Activated T-cell treated with anti-CD3 and anti-CD28 coated beads, Interleukin-2, amount 50 U/mL, for 24 hours (primary cell): ENCODE results near the gene PKHD1.

Experiments used
- DNase-seq: peaks from one replicate; pipeline ENCODE4 v3.0.0-alpha.2; 2020
- H3K27ac Mint-ChIP-seq: 2 replicates; pipeline ENCODE4 v1.8.0; 2020; ENCODE audit warnings: mild to moderate bottlenecking, mixed read lengths
- H3K27me3 Mint-ChIP-seq: 2 replicates; pipeline ENCODE4 v1.8.0; 2020; ENCODE audit warnings: mixed read lengths
- H3K36me3 Mint-ChIP-seq: 2 replicates; pipeline ENCODE4 v1.8.0; 2020; ENCODE audit warnings: low read depth, mixed read lengths
- H3K4me1 Mint-ChIP-seq: 2 replicates; pipeline ENCODE4 v1.8.0; 2020; ENCODE audit warnings: low read depth, mixed read lengths
- H3K4me3 Mint-ChIP-seq: 2 replicates; pipeline ENCODE4 v1.8.0; 2020; ENCODE audit warnings: mild to moderate bottlenecking, moderate library complexity, mixed read lengths
- H3K9me3 Mint-ChIP-seq: 2 replicates; pipeline ENCODE4 v1.8.0; 2020; ENCODE audit warnings: mixed read lengths

PKHD1 gene

DNA sequence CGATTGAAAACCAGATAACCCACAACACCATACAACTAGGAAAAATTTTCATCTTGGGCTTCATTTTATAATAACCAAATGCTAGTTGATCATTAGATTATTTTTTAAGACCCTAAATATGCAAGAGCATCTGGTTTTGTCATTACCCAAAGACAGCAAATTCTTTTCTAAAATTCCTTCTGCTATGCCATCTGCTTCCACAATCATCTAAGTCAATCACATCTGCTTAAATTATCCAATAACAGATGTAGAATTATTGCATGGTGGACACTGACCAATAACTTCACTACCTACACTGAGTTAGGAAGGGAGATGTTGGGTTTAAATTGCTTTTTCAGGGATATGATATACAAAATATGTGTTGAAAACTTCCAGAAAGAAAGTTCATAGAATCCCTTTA is 41.9 kb downstream of the PKHD1 start:
- H3K4me1 Mint-ChIP-seq, result no peaks in the 10 kb centered on the region
- no peaks in the 10 kb centered on the region for H3K9me3 Mint-ChIP-seq
- no peak overlapping the region for H3K4me3 Mint-ChIP-seq
- no peaks in the 10 kb centered on the region for H3K36me3 Mint-ChIP-seq
- DNase-seq, result no peak
- peaks cover 25% of the 10 kb centered on the region for H3K27me3 Mint-ChIP-seq
- H3K27ac Mint-ChIP-seq, result no peak overlapping the region

GRCh38 chr6:52045033-52045432 is 42.4 kb downstream of the PKHD1 start:
- no peaks in the 10 kb centered on the region for H3K9me3 Mint-ChIP-seq
- H3K4me1 Mint-ChIP-seq, result no peaks in the 10 kb centered on the region
- H3K36me3 Mint-ChIP-seq, result no peaks in the 10 kb centered on the region
- H3K27me3 Mint-ChIP-seq, result peaks cover 21% of the 10 kb centered on the region
- no peak for DNase-seq
- no peak overlapping the region for H3K27ac Mint-ChIP-seq
- H3K4me3 Mint-ChIP-seq, result no peak overlapping the region

DNA sequence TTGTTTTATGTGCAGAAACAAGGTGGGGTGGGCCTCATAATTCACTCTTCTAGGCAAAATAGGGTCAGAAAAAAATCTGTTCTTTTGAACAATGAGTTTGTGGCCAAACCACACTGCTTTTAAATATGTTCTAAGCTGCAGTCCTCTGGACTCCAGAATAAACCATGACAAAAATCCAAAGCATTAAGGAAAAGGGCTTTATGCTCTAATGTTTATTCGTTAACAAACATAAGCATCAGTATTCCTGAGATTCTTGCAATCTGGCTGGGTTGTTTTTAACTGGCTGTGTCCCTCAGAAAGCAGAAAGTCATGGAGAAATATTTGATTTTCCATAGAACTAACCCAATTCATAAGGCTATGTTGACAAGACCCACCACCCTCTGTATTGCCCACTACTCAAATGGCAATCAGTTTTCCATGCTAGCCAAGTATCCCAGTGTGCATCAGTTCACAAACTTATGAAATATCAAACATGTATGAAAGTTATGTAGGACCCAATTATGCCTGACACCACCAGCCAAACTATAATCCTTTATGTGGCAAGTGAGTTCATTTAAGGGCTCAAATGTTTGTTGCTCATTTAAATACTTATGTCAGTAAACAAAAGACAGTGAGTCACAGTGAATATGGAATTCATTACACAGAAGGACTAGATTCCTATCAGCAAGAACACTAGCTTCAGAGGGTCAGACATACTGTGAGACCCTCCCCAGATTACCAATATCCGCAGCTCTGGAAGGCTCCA is 45.1 kb downstream of the PKHD1 start:
- no peaks in the 10 kb centered on the region for H3K9me3 Mint-ChIP-seq
- H3K4me3 Mint-ChIP-seq, result no peak overlapping the region
- no peaks in the 10 kb centered on the region for H3K36me3 Mint-ChIP-seq
- H3K4me1 Mint-ChIP-seq, result no peaks in the 10 kb centered on the region
- DNase-seq, result no peak
- H3K27ac Mint-ChIP-seq, result no peak overlapping the region
- H3K27me3 Mint-ChIP-seq, result peaks cover 11% of the 10 kb centered on the region

GRCh38 chr6:52041134-52041533 is 46.3 kb downstream of the PKHD1 start:
- no peak overlapping the region for H3K4me3 Mint-ChIP-seq
- H3K4me1 Mint-ChIP-seq, result no peaks in the 10 kb centered on the region
- peaks cover 11% of the 10 kb centered on the region for H3K27me3 Mint-ChIP-seq
- no peaks in the 10 kb centered on the region for H3K9me3 Mint-ChIP-seq
- no peak for DNase-seq
- no peak overlapping the region for H3K27ac Mint-ChIP-seq
- H3K36me3 Mint-ChIP-seq, result no peaks in the 10 kb centered on the region

DNA sequence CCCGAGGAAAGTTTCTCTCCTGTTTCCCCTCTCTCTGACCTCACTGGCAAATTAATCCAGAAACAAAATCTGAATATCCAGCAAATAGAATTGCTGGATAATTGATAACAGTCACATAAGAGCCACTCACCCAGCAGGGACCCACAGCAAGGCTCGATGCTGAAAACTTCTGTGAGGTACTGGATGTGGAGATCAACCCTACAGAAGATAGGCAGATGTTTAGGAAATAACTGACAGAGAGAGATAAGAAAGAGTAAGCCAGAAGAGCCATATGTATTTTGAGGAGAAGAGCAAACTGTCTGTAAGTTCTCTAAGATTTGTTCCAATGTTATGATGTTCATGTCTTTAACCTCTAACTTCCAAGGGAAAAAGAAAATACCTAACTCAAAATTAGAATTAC is 59.7 kb downstream of the PKHD1 start:
- no peak overlapping the region for H3K4me3 Mint-ChIP-seq
- H3K27ac Mint-ChIP-seq, result no peak overlapping the region
- H3K27me3 Mint-ChIP-seq, result peaks cover 25% of the 10 kb centered on the region
- no peak for DNase-seq
- no peaks in the 10 kb centered on the region for H3K4me1 Mint-ChIP-seq
- no peaks in the 10 kb centered on the region for H3K36me3 Mint-ChIP-seq
- H3K9me3 Mint-ChIP-seq, result peaks cover 3% of the 10 kb centered on the region

GRCh38 chr6:52024451-52025068 is 62.9 kb downstream of the PKHD1 start:
- DNase-seq, result no peak
- no peaks in the 10 kb centered on the region for H3K9me3 Mint-ChIP-seq
- no peaks in the 10 kb centered on the region for H3K36me3 Mint-ChIP-seq
- no peak overlapping the region for H3K4me3 Mint-ChIP-seq
- no peaks in the 10 kb centered on the region for H3K4me1 Mint-ChIP-seq
- no peak overlapping the region for H3K27ac Mint-ChIP-seq
- H3K27me3 Mint-ChIP-seq, result peaks cover 20% of the 10 kb centered on the region

- H3K27me3 Mint-ChIP-seq, result peaks cover 20% of the 10 kb centered on the region
- no peaks in the 10 kb centered on the region for H3K36me3 Mint-ChIP-seq
- no peak overlapping the region for H3K4me3 Mint-ChIP-seq
- no peaks in the 10 kb centered on the region for H3K4me1 Mint-ChIP-seq
- H3K27ac Mint-ChIP-seq, result no peak overlapping the region
- DNase-seq, result no peak
- H3K9me3 Mint-ChIP-seq, result no peaks in the 10 kb centered on the region
Measured at GRCh38 chr6:52022675-52023074, 64.7 kb downstream of the PKHD1 start.

- Mint-ChIP-seq H3K4me3 (no peak overlapping the region), H3K4me1 (no peaks in the 10 kb centered on the region), H3K27ac (no peak overlapping the region), H3K36me3 (no peaks in the 10 kb centered on the region), H3K9me3 (no peaks in the 10 kb centered on the region), H3K27me3 (peaks cover 16% of the 10 kb centered on the region)
- no peak for DNase-seq
Measured at GRCh38 chr6:52020945-52021570, 66.4 kb downstream of the PKHD1 start.

- Mint-ChIP-seq H3K9me3 (no peaks in the 10 kb centered on the region), H3K4me1 (no peaks in the 10 kb centered on the region), H3K27ac (no peak overlapping the region), H3K4me3 (no peak overlapping the region), H3K36me3 (no peaks in the 10 kb centered on the region), H3K27me3 (peaks cover 15% of the 10 kb centered on the region)
- no peak for DNase-seq
Measured at GRCh38 chr6:52019881-52020280, 67.5 kb downstream of the PKHD1 start.

GRCh38 chr6:52019092-52019491 is 68.3 kb downstream of the PKHD1 start:
- H3K9me3 Mint-ChIP-seq, result no peaks in the 10 kb centered on the region
- no peak overlapping the region for H3K27ac Mint-ChIP-seq
- DNase-seq, result no peak
- H3K4me3 Mint-ChIP-seq, result no peak overlapping the region
- H3K36me3 Mint-ChIP-seq, result no peaks in the 10 kb centered on the region
- H3K27me3 Mint-ChIP-seq, result peaks cover 14% of the 10 kb centered on the region
- no peaks in the 10 kb centered on the region for H3K4me1 Mint-ChIP-seq

- Mint-ChIP-seq H3K9me3 (no peaks in the 10 kb centered on the region), H3K27me3 (peaks cover 14% of the 10 kb centered on the region), H3K4me3 (no peak overlapping the region), H3K27ac (no peak overlapping the region), H3K4me1 (no peaks in the 10 kb centered on the region), H3K36me3 (no peaks in the 10 kb centered on the region)
- DNase-seq, result no peak
Measured at GRCh38 chr6:52016915-52017748, 70.3 kb downstream of the PKHD1 start.

DNA sequence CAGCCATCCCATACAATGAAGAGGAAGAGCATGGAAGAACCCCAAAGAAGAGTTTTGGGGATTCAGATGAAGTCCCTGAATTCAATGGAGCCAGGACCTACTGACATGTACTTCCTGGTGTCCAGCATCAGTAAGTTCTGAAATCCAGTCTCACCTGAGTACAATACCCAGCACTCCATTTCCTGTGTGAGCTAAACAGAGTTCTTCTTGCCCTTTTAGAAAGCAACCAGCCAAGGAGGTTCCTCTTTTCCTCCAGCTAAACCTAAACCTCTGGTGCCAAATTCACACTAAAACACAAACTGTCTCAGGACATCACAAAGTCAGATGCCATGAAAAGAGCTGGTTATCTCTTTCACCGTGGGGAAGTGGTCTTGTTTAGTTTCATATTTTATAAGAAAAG is 71.5 kb downstream of the PKHD1 start:
- DNase-seq, result no peak
- Mint-ChIP-seq H3K9me3 (no peaks in the 10 kb centered on the region), H3K4me3 (no peak overlapping the region), H3K36me3 (no peaks in the 10 kb centered on the region), H3K27ac (no peak overlapping the region), H3K27me3 (peaks cover 12% of the 10 kb centered on the region), H3K4me1 (no peaks in the 10 kb centered on the region)

GRCh38 chr6:52014391-52014790 is 73.0 kb downstream of the PKHD1 start:
- Mint-ChIP-seq H3K4me3 (no peak overlapping the region), H3K9me3 (no peaks in the 10 kb centered on the region), H3K27ac (no peak overlapping the region), H3K36me3 (no peaks in the 10 kb centered on the region), H3K4me1 (no peaks in the 10 kb centered on the region), H3K27me3 (peaks cover 4% of the 10 kb centered on the region)
- DNase-seq, result no peak

GRCh38 chr6:52013035-52013434 is 74.4 kb downstream of the PKHD1 start:
- Mint-ChIP-seq H3K4me1 (no peaks in the 10 kb centered on the region), H3K9me3 (no peaks in the 10 kb centered on the region), H3K36me3 (no peaks in the 10 kb centered on the region), H3K27ac (no peak overlapping the region), H3K4me3 (no peak overlapping the region), H3K27me3 (peaks cover 5% of the 10 kb centered on the region)
- no peak for DNase-seq
